WTC11 (cell line): Measurements from ENCODE around the gene KLRF2.

Experiments used
- EMX1 ChIP-seq: fragments of 250-450 bp; sonication (Bioruptor Pico); IDR thresholded peaks from 2 replicates; pipeline ENCODE4 v1.8.0; 2021; ENCODE audit warnings: mild to moderate bottlenecking
- ETV6 ChIP-seq: sonication (generic); formaldehyde crosslinking; IDR thresholded peaks from 2 replicates; pipeline ENCODE4 v1.8.1; 2022; ENCODE audit warnings: mild to moderate bottlenecking, missing genetic modification reagents
- JUN ChIP-seq: sonication (generic); formaldehyde crosslinking; IDR thresholded peaks from 2 replicates; pipeline ENCODE4 v1.8.0; 2023; ENCODE audit warnings: mild to moderate bottlenecking, missing genetic modification reagents
- MYBL2 ChIP-seq: sonication (generic); formaldehyde crosslinking; IDR thresholded peaks from 2 replicates; pipeline ENCODE4 v1.8.1; 2023; ENCODE audit warnings: mild to moderate bottlenecking, moderate library complexity, missing genetic modification reagents
- ZNF121 ChIP-seq: sonication (generic); formaldehyde crosslinking; IDR thresholded peaks from 2 replicates; pipeline ENCODE4 v1.8.0; 2023; ENCODE audit warnings: missing genetic modification reagents
- TF ChIP-seq, protein P1 (sequence below): fragments of 200-600 bp; IDR thresholded peaks from 2 replicates; pipeline ENCODE4 v1.8.0; 2022; ENCODE audit warnings: antibody characterized with exemption
- TF ChIP-seq, protein P2 (sequence below): sonication (generic); formaldehyde crosslinking; conservative IDR thresholded peaks from 2 replicates; pipeline ENCODE4 v1.8.1; 2022; ENCODE audit warnings: mild to moderate bottlenecking, missing genetic modification reagents

GRCh38 chr12:9906873-9907272, 25.6 kb downstream of the KLRF2 start:
- TF ChIP-seq, protein P1, sequence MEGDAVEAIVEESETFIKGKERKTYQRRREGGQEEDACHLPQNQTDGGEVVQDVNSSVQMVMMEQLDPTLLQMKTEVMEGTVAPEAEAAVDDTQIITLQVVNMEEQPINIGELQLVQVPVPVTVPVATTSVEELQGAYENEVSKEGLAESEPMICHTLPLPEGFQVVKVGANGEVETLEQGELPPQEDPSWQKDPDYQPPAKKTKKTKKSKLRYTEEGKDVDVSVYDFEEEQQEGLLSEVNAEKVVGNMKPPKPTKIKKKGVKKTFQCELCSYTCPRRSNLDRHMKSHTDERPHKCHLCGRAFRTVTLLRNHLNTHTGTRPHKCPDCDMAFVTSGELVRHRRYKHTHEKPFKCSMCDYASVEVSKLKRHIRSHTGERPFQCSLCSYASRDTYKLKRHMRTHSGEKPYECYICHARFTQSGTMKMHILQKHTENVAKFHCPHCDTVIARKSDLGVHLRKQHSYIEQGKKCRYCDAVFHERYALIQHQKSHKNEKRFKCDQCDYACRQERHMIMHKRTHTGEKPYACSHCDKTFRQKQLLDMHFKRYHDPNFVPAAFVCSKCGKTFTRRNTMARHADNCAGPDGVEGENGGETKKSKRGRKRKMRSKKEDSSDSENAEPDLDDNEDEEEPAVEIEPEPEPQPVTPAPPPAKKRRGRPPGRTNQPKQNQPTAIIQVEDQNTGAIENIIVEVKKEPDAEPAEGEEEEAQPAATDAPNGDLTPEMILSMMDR = no peak
- no peak for TF ChIP-seq EMX1 (CRISPR knock-in tag)
- TF ChIP-seq ETV6 (CRISPR knock-in tag) = no peak
- no peak for TF ChIP-seq ZNF121
- TF ChIP-seq, protein P2, sequence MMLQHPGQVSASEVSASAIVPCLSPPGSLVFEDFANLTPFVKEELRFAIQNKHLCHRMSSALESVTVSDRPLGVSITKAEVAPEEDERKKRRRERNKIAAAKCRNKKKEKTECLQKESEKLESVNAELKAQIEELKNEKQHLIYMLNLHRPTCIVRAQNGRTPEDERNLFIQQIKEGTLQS (CRISPR knock-in tag) = no peak
- no peak for TF ChIP-seq MYBL2 (CRISPR knock-in tag)
- no peak for TF ChIP-seq JUN (CRISPR knock-in tag)
